Hepatic stellate cell (primary cell): ENCODE data around the gene TNMD.
"Not testable (repeated sequence)": the region's sequence is repeated elsewhere in the genome, so short reads cannot be mapped to it uniquely, and the experiment has no call there.

Experiments
- DNase-seq: peaks from one replicate; pipeline ENCODE4 v3.0.0; 2011; ENCODE audit warnings: low spot score

The TNMD gene

GRCh38 chrX:100584611-100585010 lies at the start of gene TNMD:
TSS of gene TNMD (plus strand) at chrX:100584936. CDS start at chrX:100585019, 83 bp downstream.
- DNase-seq, result no peak

- not testable (repeated sequence) for DNase-seq
Observed at GRCh38 chrX:100565534-100565933, 19.2 kb upstream of the TNMD start.

GRCh38 chrX:100586747-100587146 lies 2.0 kb downstream of the TNMD start:
- no peak for DNase-seq

GRCh38 chrX:100587861-100588260 lies 3.1 kb downstream of the TNMD start:
- DNase-seq, result no peak

- DNase-seq, result no peak
Observed at GRCh38 chrX:100591256-100592051, 6.7 kb downstream of the TNMD start.

DNA sequence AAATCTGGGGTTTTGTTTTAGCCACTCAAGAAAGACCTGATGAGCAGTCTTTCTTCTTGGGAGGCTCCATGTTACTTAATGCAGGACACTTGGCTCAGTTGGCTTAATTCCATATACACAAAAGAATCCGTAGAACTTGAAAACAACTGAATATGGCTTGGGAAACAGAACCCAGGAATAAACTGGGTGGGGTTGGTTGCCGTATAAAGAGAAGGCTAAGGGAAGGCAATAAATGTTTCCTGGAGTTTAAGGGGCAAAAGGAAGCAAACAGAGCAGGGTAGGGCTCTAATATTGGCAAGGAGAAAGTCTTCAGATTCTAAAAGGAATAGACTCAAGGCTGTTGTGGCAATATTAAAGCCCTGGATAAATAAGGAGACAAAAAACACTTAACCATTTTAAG lies 8.4 kb downstream of the TNMD start:
- no peak for DNase-seq

- DNase-seq, result no peak
Observed at GRCh38 chrX:100593581-100593980, 8.8 kb downstream of the TNMD start.

- no peak for DNase-seq
Observed at GRCh38 chrX:100596601-100597000, 11.9 kb downstream of the TNMD start.

DNA sequence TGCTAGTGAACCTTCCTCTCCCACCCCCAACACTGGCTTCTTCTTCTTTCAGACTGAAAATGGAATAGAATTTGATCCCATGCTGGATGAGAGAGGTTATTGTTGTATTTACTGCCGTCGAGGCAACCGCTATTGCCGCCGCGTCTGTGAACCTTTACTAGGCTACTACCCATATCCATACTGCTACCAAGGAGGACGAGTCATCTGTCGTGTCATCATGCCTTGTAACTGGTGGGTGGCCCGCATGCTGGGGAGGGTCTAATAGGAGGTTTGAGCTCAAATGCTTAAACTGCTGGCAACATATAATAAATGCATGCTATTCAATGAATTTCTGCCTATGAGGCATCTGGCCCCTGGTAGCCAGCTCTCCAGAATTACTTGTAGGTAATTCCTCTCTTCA lies 14.7 kb downstream of the TNMD start:
- no peak for DNase-seq

DNA sequence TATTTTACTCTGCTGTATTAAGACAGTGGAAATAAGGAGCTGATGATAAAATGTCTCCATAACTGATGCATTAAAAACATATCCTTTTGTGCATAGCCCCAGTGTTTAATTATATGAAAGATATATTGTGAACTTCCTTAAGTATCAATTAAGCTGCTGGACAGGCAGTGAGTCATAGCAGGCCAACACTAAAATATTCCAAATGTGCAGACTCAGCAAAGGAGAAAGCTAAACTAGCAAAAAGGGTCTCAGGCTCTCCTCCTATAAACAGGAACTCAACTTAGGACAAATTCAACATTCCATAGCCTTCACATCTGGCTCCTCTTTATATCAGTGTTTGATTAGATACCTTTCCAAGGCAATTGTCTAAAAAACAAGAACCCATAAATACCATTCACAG lies 15.6 kb downstream of the TNMD start:
- DNase-seq, result no peak

GRCh38 chrX:100600758-100601157 lies 16.0 kb downstream of the TNMD start:
- DNase-seq, result no peak

- DNase-seq, result no peak
Observed at GRCh38 chrX:100606753-100607152, 22.0 kb downstream of the TNMD start.

GRCh38 chrX:100609591-100609990 lies 24.9 kb downstream of the TNMD start:
- no peak for DNase-seq

DNA sequence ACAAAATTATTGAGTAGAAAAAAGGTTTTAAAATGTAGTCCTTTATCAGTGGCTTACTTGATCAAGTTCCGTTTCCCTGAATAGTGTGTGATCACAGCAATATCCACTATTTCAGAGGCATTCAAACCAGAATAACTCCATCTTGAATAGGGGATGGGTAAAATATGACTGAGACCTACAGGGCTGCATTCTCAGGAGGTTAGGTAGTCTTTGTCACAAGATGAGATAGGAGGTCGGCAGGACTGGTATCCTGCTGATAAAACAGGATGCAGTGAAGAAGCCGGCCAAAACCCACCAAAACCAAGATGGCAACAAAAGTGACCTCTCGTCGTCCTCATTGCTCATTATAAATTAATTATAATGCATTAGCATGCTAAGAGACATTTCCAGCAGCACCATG lies 27.2 kb downstream of the TNMD start:
- no peak for DNase-seq

DNA sequence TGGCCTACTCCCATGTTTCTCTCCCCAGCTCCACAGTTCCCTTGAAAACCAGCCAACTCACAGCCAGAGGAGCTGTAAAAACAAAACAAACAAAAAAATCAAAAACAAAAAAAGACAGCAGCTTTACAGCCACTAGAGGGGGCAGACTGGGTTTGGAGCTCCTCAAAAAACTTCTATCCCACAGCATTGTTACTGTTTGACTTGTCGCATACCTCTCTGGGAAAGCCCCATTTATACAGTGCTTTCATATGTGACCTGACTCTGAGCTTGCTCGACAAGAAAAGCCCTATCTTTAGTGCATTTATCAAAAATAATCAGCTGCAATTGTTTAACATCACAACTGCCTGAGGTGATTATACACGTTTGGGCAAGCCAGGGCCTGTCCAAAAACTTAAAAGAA lies 30.3 kb downstream of the TNMD start:
- DNase-seq, result peak; percentile 13

DNA sequence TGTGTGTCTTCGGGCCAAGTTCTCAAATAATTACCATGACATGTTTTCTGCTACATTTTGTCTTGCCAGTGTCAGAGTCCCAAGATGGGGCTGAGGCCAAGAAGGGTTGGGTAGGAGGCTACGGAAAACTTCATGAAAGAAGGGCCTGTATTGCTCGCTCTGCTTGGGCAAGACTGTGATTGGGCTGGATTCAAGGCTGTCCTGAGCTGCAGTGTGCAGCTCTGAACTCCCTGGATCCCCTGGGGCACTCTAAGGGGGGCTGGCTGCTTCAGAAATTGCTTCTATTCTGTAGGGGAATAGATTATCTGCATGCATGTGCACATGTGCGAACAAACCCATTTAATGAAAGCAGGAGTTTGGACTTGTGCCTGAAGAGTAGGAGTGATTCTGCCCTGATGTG lies 38.3 kb downstream of the TNMD start:
- no peak for DNase-seq

- DNase-seq, result no peak
Observed at GRCh38 chrX:100625985-100626491, 41.3 kb downstream of the TNMD start.

- no peak for DNase-seq
Observed at GRCh38 chrX:100635040-100635439, 50.3 kb downstream of the TNMD start.

- DNase-seq, result no peak
Observed at GRCh38 chrX:100635989-100636320, 51.2 kb downstream of the TNMD start.

DNA sequence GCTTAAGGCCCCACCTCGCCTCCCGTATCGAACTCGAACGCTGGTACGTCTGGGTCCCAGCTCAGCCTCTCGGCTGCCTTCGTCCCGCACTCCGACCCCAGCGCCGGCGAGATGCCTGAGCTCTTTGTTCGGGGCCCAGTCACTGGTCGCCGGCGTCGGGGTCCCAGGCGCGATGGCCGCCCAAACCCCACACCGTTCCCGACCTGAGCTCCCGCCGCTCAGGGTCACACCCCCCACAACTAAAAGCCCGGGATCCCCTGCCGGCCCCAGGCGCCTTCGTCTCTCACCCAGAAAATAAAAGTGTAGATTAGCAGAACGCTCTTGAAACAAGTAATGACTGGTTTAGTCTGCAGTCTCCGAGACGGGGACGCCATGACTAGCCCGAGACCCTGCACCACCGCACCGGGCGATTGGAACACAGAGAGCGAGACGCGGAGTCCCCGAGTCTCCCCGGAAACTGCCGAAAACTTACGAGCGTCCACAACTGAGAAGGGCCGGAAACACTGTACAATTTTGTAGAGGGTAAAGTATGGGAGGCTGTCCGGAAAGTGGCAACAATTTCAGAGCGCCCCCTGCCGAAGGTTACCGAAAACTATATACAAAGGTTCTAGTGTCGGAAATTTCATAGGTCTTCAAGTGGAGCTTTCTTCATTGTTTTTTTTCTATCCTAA lies 51.7 kb downstream of the TNMD start, which contains the start of gene TSPAN6:
TSS of gene TSPAN6 (minus strand) at position 486 of the 671 bp plus-strand sequence. CDS start at position 374, 112 bp downstream.
- DNase-seq, result peak; percentile 65

- DNase-seq, result no peak
Observed at GRCh38 chrX:100642290-100642689, 57.6 kb downstream of the TNMD start.

GRCh38 chrX:100643212-100643611 lies 58.5 kb downstream of the TNMD start:
- DNase-seq, result no peak
